GM06990 (cell line): ENCODE results near the gene CPNE9.

Experiments
- DNase-seq: peaks from one replicate; pipeline ENCODE4 v3.0.0-alpha.2; 2011; ENCODE audit not compliant: insufficient read length; ENCODE audit errors: extremely low read depth
- H3K27me3 ChIP-seq: replicated peaks from 2 replicates; pipeline ENCODE4 v1.6.0; 2011; ENCODE audit warnings: low read length; ENCODE audit not compliant: control insufficient read depth, insufficient read depth
- H3K36me3 ChIP-seq: 2 replicates; pipeline ENCODE4 v1.5.1; 2011; ENCODE audit warnings: low read length; ENCODE audit not compliant: control insufficient read depth, insufficient read depth
- H3K4me3 ChIP-seq: replicated peaks from 2 replicates; pipeline ENCODE4 v1.5.1; 2011; ENCODE audit warnings: low read depth, mild to moderate bottlenecking, control low read depth, low read length
- TF ChIP-seq, protein P1 (sequence below): IDR thresholded peaks from 2 replicates; pipeline ENCODE4 v1.5.1; 2011; ENCODE audit warnings: low read length, control low read depth, mild to moderate bottlenecking, inconsistent platforms; ENCODE audit not compliant: insufficient read depth, poor library complexity, severe bottlenecking

The CPNE9 gene

GRCh38 chr3:9682096-9682495 is 21.5 kb upstream of the CPNE9 start:
- H3K36me3 ChIP-seq: peaks cover 60% of the 10 kb centered on the region
- TF ChIP-seq, protein P1, sequence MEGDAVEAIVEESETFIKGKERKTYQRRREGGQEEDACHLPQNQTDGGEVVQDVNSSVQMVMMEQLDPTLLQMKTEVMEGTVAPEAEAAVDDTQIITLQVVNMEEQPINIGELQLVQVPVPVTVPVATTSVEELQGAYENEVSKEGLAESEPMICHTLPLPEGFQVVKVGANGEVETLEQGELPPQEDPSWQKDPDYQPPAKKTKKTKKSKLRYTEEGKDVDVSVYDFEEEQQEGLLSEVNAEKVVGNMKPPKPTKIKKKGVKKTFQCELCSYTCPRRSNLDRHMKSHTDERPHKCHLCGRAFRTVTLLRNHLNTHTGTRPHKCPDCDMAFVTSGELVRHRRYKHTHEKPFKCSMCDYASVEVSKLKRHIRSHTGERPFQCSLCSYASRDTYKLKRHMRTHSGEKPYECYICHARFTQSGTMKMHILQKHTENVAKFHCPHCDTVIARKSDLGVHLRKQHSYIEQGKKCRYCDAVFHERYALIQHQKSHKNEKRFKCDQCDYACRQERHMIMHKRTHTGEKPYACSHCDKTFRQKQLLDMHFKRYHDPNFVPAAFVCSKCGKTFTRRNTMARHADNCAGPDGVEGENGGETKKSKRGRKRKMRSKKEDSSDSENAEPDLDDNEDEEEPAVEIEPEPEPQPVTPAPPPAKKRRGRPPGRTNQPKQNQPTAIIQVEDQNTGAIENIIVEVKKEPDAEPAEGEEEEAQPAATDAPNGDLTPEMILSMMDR: no peak
- H3K27me3 ChIP-seq: no peaks in the 10 kb centered on the region
- no peak for DNase-seq
- H3K4me3 ChIP-seq: no peak overlapping the region

- no peaks in the 10 kb centered on the region for H3K27me3 ChIP-seq
- DNase-seq: no peak
- H3K4me3 ChIP-seq: no peak overlapping the region
- H3K36me3 ChIP-seq: peaks cover 61% of the 10 kb centered on the region
- TF ChIP-seq, protein P1: no peak
These were observed 20.2 kb upstream of the CPNE9 start for GRCh38 chr3:9683426-9683825.

DNA sequence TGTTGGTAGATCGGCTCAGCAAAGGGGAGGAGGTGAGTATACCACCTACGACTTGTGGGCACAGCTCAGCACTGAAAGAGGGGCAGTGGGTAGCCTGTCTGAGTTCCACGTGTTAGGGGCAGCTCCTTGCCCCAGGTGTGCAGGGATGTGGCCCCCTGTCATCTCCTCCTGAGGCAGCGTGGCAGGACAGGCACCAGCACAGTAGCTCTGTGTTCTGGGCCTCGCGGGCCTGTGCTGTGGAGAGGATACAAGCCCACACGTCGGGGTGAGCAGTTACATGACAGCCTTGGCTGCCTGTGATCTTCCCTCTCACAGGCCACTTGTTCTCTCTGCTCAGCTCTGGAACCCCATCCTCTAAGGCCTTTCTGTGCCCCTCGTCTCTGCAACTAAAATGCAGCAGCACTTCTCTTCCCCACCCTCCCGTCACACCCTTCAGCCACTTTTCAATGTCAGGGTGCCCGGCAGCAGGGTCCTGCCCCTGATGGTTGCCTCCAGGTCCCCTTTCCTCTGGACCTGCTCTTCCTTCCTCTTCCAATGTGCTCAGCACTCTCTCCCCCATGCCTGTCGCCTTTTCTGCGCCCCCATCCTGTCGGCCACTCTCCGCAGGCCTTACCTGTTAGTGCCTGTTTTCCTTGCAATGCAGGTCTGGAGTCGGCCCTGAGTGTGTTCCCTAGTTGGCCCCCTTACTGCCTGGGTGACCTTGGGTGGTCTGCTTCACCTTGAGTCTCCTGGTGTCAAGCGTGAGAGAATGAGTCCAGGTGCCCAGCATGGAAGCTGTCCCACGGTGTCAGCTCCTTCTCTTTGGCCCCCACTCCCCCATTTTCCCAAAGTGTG is 18.2 kb upstream of the CPNE9 start:
- no peak for DNase-seq
- Histone ChIP-seq H3K4me3 (no peak overlapping the region), H3K27me3 (no peaks in the 10 kb centered on the region), H3K36me3 (peaks cover 68% of the 10 kb centered on the region)
- TF ChIP-seq, protein P1: no peak

- TF ChIP-seq, protein P1: no peak
- H3K36me3 ChIP-seq: peaks cover 65% of the 10 kb centered on the region
- H3K27me3 ChIP-seq: no peaks in the 10 kb centered on the region
- no peak overlapping the region for H3K4me3 ChIP-seq
- DNase-seq: no peak
These were observed 17.5 kb upstream of the CPNE9 start for GRCh38 chr3:9686050-9686550.

GRCh38 chr3:9686703-9687102 is 16.9 kb upstream of the CPNE9 start:
- peaks cover 69% of the 10 kb centered on the region for H3K36me3 ChIP-seq
- TF ChIP-seq, protein P1: no peak
- no peaks in the 10 kb centered on the region for H3K27me3 ChIP-seq
- no peak overlapping the region for H3K4me3 ChIP-seq
- DNase-seq: no peak

DNA sequence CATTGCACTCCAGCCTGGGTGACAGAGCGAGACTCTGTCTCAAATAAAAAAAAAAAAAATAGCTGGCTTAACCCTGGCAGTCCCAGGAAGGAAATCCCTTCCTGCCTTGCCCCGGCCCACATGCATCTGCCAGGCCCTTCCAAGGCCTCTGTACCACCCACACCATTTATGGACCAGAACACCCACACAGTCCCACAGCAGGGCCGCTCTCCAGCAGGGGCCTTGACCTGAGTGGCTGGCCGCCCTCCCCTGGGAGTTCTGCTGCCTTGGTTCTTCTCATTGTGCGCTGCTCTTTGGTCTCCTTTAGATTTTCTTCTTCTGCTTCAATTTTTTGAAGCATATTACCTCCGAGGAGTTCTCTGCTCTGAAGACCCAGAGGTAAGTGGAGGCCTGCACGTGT is 16.1 kb upstream of the CPNE9 start:
- TF ChIP-seq, protein P1: no peak
- no peak for DNase-seq
- Histone ChIP-seq H3K4me3 (no peak overlapping the region), H3K36me3 (peaks cover 66% of the 10 kb centered on the region), H3K27me3 (no peaks in the 10 kb centered on the region)
